ENCODE results near the gene RNF25. TPM values are rescaled to one million over a fixed set of nuclear protein-coding genes. Genes with fewer than 3 reads are reported as not detected.

RNF25 gene
- total RNA-seq, 2 donors from 2014 or later: 13.9 to 18.2 TPM

- TF ChIP-seq CTCF (IDR thresholded peaks at IDR 0.05): no peak
- H3K4me1 ChIP-seq: peaks cover 0 to 17% of the 10 kb centered on the region in 2 donors
- peak overlapping the region; percentile 85 to 88 for H3K4me3 ChIP-seq
- H3K36me3 ChIP-seq: peaks cover 35% of the 10 kb centered on the region
- no peaks in the 10 kb centered on the region for H3K27me3 ChIP-seq
- peak overlapping the region; percentile 67 to 75 for H3K27ac ChIP-seq
- no peak for DNase-seq (ENCODE audit: low spot score)
- no peaks in the 10 kb centered on the region for H3K9me3 ChIP-seq
Observed at GRCh38 chr2:218671097-218671653, 627 bp downstream of the RNF25 start.

GRCh38 chr2:218664653-218665052 lies 7.1 kb downstream of the RNF25 start:
- H3K27me3 ChIP-seq: no peaks in the 10 kb centered on the region
- H3K36me3 ChIP-seq: peaks cover 64% of the 10 kb centered on the region
- no peaks in the 10 kb centered on the region for H3K9me3 ChIP-seq
- H3K4me3 ChIP-seq: no peak overlapping the region
- no peak for TF ChIP-seq CTCF (IDR thresholded peaks at IDR 0.05)
- H3K27ac ChIP-seq: no peak overlapping the region
- H3K4me1 ChIP-seq: peaks cover 0 to 7% of the 10 kb centered on the region in 2 donors
- no peak for DNase-seq (ENCODE audit: low spot score)

DNA sequence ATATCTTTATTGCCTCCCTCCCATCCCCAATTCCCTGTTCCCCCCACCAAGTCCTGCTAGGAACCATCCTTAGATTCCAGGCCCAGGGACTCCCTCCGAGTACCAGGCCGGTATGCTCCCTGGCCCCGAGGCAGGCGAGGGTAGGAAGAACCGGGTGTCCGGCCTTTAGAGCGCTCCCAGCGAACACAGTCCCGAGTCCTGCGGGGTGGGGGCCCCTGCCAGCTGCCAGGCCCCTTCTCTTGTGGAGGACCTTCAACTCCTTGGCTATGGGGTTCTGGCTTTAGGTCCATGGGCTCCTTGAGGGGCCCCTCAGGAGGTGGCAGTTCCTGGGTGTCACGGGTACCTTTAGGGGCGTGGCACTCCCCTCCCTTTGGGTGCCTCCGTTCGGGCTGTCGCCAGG lies 7.9 kb downstream of the RNF25 start:
- peaks cover 0 to 7% of the 10 kb centered on the region in 2 donors for H3K4me1 ChIP-seq
- TF ChIP-seq CTCF (IDR thresholded peaks at IDR 0.05): no peak
- no peaks in the 10 kb centered on the region for H3K27me3 ChIP-seq
- H3K36me3 ChIP-seq: peaks cover 64% of the 10 kb centered on the region
- DNase-seq (ENCODE audit: low spot score): no peak
- no peak overlapping the region for H3K27ac ChIP-seq
- H3K4me3 ChIP-seq: no peak overlapping the region
- no peaks in the 10 kb centered on the region for H3K9me3 ChIP-seq

DNA sequence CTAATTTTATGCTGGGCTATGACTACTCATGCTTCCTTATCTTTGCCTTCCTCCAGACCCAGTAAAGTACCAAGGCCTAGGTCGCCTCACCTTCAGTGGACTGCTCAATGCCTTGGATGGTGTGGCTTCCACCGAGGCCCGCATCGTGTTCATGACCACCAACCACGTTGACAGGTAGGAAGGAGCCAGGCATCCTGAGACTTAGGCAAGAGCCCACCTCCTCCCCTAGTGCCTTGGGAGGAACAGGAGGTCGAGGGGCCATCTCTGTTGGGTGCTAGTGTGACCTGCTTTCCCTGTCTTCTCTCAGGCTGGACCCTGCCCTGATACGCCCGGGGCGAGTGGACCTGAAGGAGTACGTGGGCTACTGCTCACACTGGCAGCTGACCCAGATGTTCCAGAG lies 9.0 kb downstream of the RNF25 start:
- no peaks in the 10 kb centered on the region for H3K9me3 ChIP-seq
- TF ChIP-seq CTCF (IDR thresholded peaks at IDR 0.05): no peak
- no peaks in the 10 kb centered on the region for H3K27me3 ChIP-seq
- H3K4me1 ChIP-seq: peaks cover 0 to 16% of the 10 kb centered on the region in 2 donors
- H3K4me3 ChIP-seq: no peak overlapping the region
- DNase-seq (ENCODE audit: low spot score): no peak
- no peak overlapping the region for H3K27ac ChIP-seq
- peaks cover 54% of the 10 kb centered on the region for H3K36me3 ChIP-seq

- no peak for DNase-seq (ENCODE audit: low spot score)
- no peak for TF ChIP-seq CTCF (IDR thresholded peaks at IDR 0.05)
Observed at GRCh38 chr2:218662377-218662776, 9.4 kb downstream of the RNF25 start.

DNA sequence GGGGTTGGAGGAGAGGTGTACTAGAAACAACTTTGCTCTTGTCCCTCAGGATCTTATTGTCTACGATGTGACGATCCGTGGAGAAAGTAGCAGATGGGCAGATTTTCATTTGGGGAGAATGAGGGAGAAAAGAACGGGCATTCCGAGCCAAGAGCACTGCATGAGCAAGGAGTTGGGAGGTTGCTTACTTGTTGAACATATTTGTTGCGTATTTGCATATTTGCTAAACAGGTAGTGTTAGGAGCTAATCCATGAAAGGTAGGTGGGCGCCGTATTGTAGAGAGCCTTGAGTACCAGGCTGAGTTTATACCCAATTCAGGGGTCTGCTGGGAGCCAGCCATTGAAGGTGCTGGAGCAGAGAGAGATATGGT lies 11.8 kb downstream of the RNF25 start:
- Histone ChIP-seq H3K9me3 (no peaks in the 10 kb centered on the region), H3K4me3 (peak overlapping the region; percentile 68 to 70), H3K27ac (peak overlapping the region; percentile 65 to 68), H3K27me3 (no peaks in the 10 kb centered on the region), H3K4me1 (peaks cover 0 to 31% of the 10 kb centered on the region in 2 donors), H3K36me3 (peaks cover 45% of the 10 kb centered on the region)
- DNase-seq (ENCODE audit: low spot score): no peak
- TF ChIP-seq CTCF (IDR thresholded peaks at IDR 0.05): no peak

More at GRCh38 chr2:218662377-218662776, 9.4 kb downstream of the RNF25 start:
- Histone ChIP-seq H3K4me1 (peaks cover 0 to 16% of the 10 kb centered on the region in 2 donors), H3K27me3 (no peaks in the 10 kb centered on the region), H3K4me3 (no peak overlapping the region), H3K9me3 (no peaks in the 10 kb centered on the region), H3K27ac (no peak overlapping the region), H3K36me3 (peaks cover 50% of the 10 kb centered on the region)
